HG03139 (cell line): Measurements from ENCODE around the gene WDR75.
"Not testable (repeated sequence)": the region's sequence is repeated elsewhere in the genome, so short reads cannot be mapped to it uniquely, and the experiment has no call there.

Source experiments
- ATAC-seq: cut with Tn5 transposase; IDR thresholded peaks from one replicate; pipeline ENCODE4 v1.9.1; 2021; ENCODE audit not compliant: unreplicated experiment

Gene WDR75

GRCh38 chr2:189440644-189440946, 679 bp upstream of the WDR75 start:
- ATAC-seq = peak; percentile 27

- no peak for ATAC-seq
These were observed 418 bp downstream of the WDR75 start for GRCh38 chr2:189441709-189442074.

- ATAC-seq = no peak
These were observed 1.2 kb downstream of the WDR75 start for GRCh38 chr2:189442468-189442867.

GRCh38 chr2:189444322-189444721, 3.0 kb downstream of the WDR75 start:
- peak; percentile 23 for ATAC-seq

GRCh38 chr2:189446780-189447179, 5.5 kb downstream of the WDR75 start:
- no peak for ATAC-seq

- ATAC-seq = no peak
These were observed 12.7 kb downstream of the WDR75 start for GRCh38 chr2:189454009-189454408.

- ATAC-seq = no peak
These were observed 23.8 kb downstream of the WDR75 start for GRCh38 chr2:189465076-189465475.

GRCh38 chr2:189465478-189465877, 24.2 kb downstream of the WDR75 start:
- no peak for ATAC-seq

GRCh38 chr2:189466046-189466445, 24.8 kb downstream of the WDR75 start:
- ATAC-seq = no peak

- no peak for ATAC-seq
These were observed 25.4 kb downstream of the WDR75 start for GRCh38 chr2:189466656-189467055.

- no peak for ATAC-seq
These were observed 25.9 kb downstream of the WDR75 start for GRCh38 chr2:189467160-189467559.

- no peak for ATAC-seq
These were observed 26.3 kb downstream of the WDR75 start for GRCh38 chr2:189467593-189467992.

GRCh38 chr2:189474526-189474925, 33.3 kb downstream of the WDR75 start:
- ATAC-seq = no peak

- no peak for ATAC-seq
These were observed 36.5 kb downstream of the WDR75 start for GRCh38 chr2:189477756-189478155.

GRCh38 chr2:189478289-189478688, 37.0 kb downstream of the WDR75 start:
- ATAC-seq = not testable (repeated sequence)

- no peak for ATAC-seq
These were observed 39.8 kb downstream of the WDR75 start for GRCh38 chr2:189481071-189481470.

- ATAC-seq = no peak
These were observed 42.3 kb downstream of the WDR75 start for GRCh38 chr2:189483571-189483970.

- no peak for ATAC-seq
These were observed 42.9 kb downstream of the WDR75 start for GRCh38 chr2:189483980-189484740.

- no peak for ATAC-seq
These were observed 43.9 kb downstream of the WDR75 start for GRCh38 chr2:189485146-189485545.

- ATAC-seq = no peak
These were observed 45.0 kb downstream of the WDR75 start for GRCh38 chr2:189486237-189486770.

GRCh38 chr2:189487283-189488007, 46.2 kb downstream of the WDR75 start:
- ATAC-seq = no peak

- no peak for ATAC-seq
These were observed 46.7 kb downstream of the WDR75 start for GRCh38 chr2:189488008-189488310.

- no peak for ATAC-seq
These were observed 51.2 kb downstream of the WDR75 start for GRCh38 chr2:189492451-189492850.
